H1 (cell line): ENCODE measurements around the gene TFF3. TPM values are rescaled to one million over a fixed set of nuclear protein-coding genes. Genes with fewer than 3 reads are reported as not detected.

Source experiments
- CBX8 ChIP-seq: fragments of 300-800, 300-1000 bp; sonication (generic); IDR thresholded peaks from 2 replicates; pipeline ENCODE4 v1.7.1; 2016; ENCODE audit warnings: low read depth, low read length, borderline replicate concordance
- CHD1 ChIP-seq: IDR thresholded peaks from 2 replicates; pipeline ENCODE4 v1.6.1; 2012; ENCODE audit warnings: low read depth, low read length, improper control_type of control experiment
- GTF2F1 ChIP-seq: IDR thresholded peaks from 2 replicates; pipeline ENCODE4 v1.6.1; 2012; ENCODE audit warnings: low read depth, low read length, improper control_type of control experiment, borderline replicate concordance
- JUN ChIP-seq: IDR thresholded peaks from 2 replicates; pipeline ENCODE4 v1.6.1; 2011; ENCODE audit warnings: low read depth, mild to moderate bottlenecking, improper control_type of control experiment, low read length
- SUZ12 ChIP-seq: fragments of 200-600 bp; sonication (generic); IDR thresholded peaks from 2 replicates; pipeline ENCODE4 v1.6.1; 2012; ENCODE audit warnings: mild to moderate bottlenecking, inconsistent platforms, low read length, moderate library complexity, mixed read lengths
- TAF1 ChIP-seq: IDR thresholded peaks from 2 replicates; pipeline ENCODE4 v1.6.1; 2011; ENCODE audit warnings: mild to moderate bottlenecking, low read depth, low read length
- polyA plus RNA-seq, 7 experiments: library from polyadenylated mRNA; depleted of rRNA in 3 of 7; stranded (reverse) in 5 of 7; unstranded in 2 of 7; fragments of >200 nt in 5 of 7; fragments of 200-250 nt in 2 of 7; gene quantifications; 1 replicate in 5 of 7; 2 replicates in 1 of 7; 4 replicates in 1 of 7; pipeline versions ENCODE4 v1.2.1 to v1.2.3, GENCODE V29; 2011 to 2013; ENCODE audit warnings: missing spikeins in 2 of 7, mixed read lengths in 2 of 7
- total RNA-seq: library from RNA; stranded (reverse); fragmentation: NEBNext Ultra II Directional; extraction: Animal tissue kit (Norgen Biotek cat#: 25700); gene quantifications from 2 replicates; pipeline ENCODE4 v1.2.1, GENCODE V29; 2021

Gene TFF3
- total and polyA plus RNA-seq, 2 of the 8 experiments (the other 6 are each of a cell fraction or from before 2014, with no cell fraction given), result 1.7 to 6.7 TPM

GRCh38 chr21:42321231-42321630 is 6.0 kb upstream of the TFF3 start (continued):
- no peak for TF ChIP-seq JUN
- no peak for TF ChIP-seq SUZ12
- TF ChIP-seq TAF1, result no peak
- no peak for TF ChIP-seq CHD1
- no peak for TF ChIP-seq GTF2F1
- no peak for TF ChIP-seq CBX8
